ENCODE results near the gene VGLL4.

Gene VGLL4

DNA sequence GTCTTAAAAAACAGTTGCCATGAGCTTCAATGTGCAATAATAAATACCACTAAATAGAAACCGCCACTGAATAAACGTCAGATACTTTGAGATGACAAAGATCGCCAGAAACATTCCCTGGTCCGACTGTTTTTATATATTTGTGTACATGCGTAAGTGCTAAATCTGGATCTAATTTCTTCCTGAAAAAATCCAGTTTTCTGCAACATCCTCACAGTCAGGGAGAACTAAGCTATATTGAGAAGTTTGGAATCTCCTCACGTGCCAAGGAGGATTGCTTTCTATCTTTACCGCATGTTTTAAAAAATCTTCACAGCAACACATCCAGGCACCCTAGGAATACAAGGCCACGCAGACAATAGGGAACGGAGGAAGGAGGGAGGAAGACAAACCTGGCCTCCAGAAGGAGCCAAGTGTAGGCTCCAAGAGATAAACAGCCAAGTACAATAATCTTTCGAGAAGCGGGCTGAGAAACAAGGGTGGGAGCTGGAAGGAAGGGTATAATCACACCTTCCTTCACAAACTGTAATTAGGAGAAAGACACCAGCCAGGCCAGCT, 5.7 kb downstream of the VGLL4 start:
- H3K27me3 ChIP-seq (ENCODE audit: control insufficient read depth in 1 of 2, insufficient read depth in 2 of 2, low read length in 2 of 2): no peaks in the 10 kb centered on the region
- H3K4me3 ChIP-seq (ENCODE audit: low read length in 2 of 2): peak overlapping the region; percentile 60 to 67
- no peaks in the 10 kb centered on the region for H3K9me3 ChIP-seq (ENCODE audit: control insufficient read depth in 2 of 2, low read length in 2 of 2)
- peaks cover 54% of the 10 kb centered on the region for H3K4me1 ChIP-seq (ENCODE audit: control insufficient read depth, insufficient read depth, low read length)
- H3K36me3 ChIP-seq (ENCODE audit: control insufficient read depth in 2 of 2, insufficient read depth in 2 of 2, low read length in 2 of 2): no peaks in the 10 kb centered on the region
- H3K9ac ChIP-seq (ENCODE audit: low read length in 2 of 2): peak overlapping the region; percentile 49 to 64
- H3K27ac ChIP-seq (ENCODE audit: low read length): peak overlapping the region; percentile 70

DNA sequence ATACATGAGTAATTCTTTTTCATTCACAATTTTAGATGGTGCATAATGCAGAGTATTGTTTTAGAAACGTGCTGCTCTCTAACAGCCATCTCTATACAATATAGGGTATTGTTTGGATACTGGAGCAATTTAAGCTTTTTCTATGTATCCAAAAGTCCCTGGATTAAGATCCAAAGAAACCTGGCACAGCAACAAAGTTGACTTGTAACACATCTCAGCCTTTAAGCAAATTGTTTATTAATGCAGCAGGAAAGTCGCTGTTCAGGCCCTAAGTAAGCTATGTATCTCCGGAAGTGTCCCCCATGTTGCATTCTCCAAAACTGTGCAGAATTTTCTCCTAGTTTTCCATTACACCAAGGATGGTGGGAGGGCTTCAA, 7.3 kb downstream of the VGLL4 start:
- Histone ChIP-seq H3K27ac (ENCODE audit: low read length) (no peak overlapping the region), H3K9ac (ENCODE audit: low read length in 2 of 2) (no peak overlapping the region)

DNA sequence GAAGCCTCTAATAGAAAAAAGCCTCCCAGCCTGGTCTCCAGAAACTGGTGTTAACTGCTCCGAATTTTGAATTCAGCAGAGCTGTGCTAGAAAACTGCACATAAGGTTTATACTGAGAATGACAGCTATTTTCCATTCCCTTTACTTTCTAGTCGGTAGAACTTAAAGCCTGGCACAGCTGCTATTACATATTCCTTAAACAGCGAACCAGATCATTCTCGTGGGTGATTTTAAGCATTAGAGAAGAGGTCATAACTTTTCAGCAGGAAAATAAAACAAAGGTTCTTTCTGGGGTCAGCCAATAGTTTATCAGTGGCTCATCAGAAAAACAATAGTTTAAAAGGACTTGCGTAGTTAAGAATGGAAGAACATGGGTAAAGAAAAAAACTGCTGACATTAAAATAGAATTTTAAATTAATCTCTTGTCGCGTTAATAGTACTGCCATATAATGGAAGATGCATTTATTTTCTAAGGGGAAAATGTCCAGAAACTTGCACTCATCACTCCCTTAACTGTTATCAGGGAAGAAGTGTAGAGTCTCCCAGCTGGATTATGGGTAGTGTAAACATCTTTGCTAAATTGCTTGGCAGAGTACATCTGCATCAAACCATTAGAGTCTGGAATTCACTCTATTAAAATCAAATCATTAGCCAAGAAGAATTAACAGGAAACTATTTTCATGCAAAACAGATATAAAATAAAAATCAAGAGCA, 7.9 kb downstream of the VGLL4 start:
- Histone ChIP-seq H3K9me3 (ENCODE audit: control insufficient read depth in 2 of 2, low read length in 2 of 2) (no peaks in the 10 kb centered on the region), H3K4me1 (ENCODE audit: control insufficient read depth, insufficient read depth, low read length) (peaks cover 52% of the 10 kb centered on the region), H3K9ac (ENCODE audit: low read length in 2 of 2) (no peak overlapping the region), H3K36me3 (ENCODE audit: control insufficient read depth in 2 of 2, insufficient read depth in 2 of 2, low read length in 2 of 2) (no peaks in the 10 kb centered on the region), H3K27me3 (ENCODE audit: control insufficient read depth in 1 of 2, insufficient read depth in 2 of 2, low read length in 2 of 2) (no peaks in the 10 kb centered on the region), H3K4me3 (ENCODE audit: low read length in 2 of 2) (peak overlapping the region; percentile 15 to 41), H3K27ac (ENCODE audit: low read length) (no peak overlapping the region)

More for the DNA sequence above, 7.3 kb downstream of the VGLL4 start:
- Histone ChIP-seq H3K9me3 (ENCODE audit: control insufficient read depth in 2 of 2, low read length in 2 of 2) (no peaks in the 10 kb centered on the region), H3K4me1 (ENCODE audit: control insufficient read depth, insufficient read depth, low read length) (peaks cover 54% of the 10 kb centered on the region), H3K4me3 (ENCODE audit: low read length in 2 of 2) (peak overlapping the region; percentile 41 to 47), H3K27me3 (ENCODE audit: control insufficient read depth in 1 of 2, insufficient read depth in 2 of 2, low read length in 2 of 2) (no peaks in the 10 kb centered on the region), H3K36me3 (ENCODE audit: control insufficient read depth in 2 of 2, insufficient read depth in 2 of 2, low read length in 2 of 2) (no peaks in the 10 kb centered on the region)

DNA sequence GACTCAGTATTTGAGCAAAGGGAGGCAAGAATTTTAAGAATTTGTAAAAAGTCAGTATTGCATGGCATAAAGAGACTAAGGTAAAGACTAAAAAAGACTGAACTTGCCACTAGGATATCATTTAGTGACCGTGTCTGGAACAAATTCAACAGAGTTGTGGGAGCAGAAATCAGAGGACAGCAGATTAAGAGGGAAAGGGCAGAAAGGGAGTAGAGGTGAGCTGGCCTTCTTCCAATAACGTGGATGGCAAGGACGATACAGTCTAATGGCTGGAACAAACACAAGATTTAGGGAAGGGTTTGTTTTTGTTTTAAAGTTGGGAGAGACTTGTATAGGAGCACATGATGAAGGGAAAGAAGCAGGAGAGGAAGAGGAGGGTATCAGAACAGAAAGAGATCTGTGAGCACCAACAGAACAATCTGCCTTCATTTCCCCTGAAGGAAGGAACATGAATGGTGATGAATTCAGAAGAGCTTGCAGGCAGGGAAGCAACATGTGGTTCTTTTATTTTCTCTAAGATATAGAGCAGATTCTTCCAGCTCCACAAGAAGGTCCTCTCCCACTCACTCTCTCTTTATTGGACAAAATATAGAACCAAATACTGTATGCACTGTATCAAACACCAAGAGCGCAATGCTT, 8.6 kb downstream of the VGLL4 start:
- H3K9ac ChIP-seq (ENCODE audit: low read length in 2 of 2): no peak overlapping the region
- H3K4me3 ChIP-seq (ENCODE audit: low read length in 2 of 2): peak overlapping the region in 1 of 2 donors; percentile 41
- no peaks in the 10 kb centered on the region for H3K9me3 ChIP-seq (ENCODE audit: control insufficient read depth in 2 of 2, low read length in 2 of 2)
- H3K27ac ChIP-seq (ENCODE audit: low read length): no peak overlapping the region
- no peaks in the 10 kb centered on the region for H3K27me3 ChIP-seq (ENCODE audit: control insufficient read depth in 1 of 2, insufficient read depth in 2 of 2, low read length in 2 of 2)
- no peaks in the 10 kb centered on the region for H3K36me3 ChIP-seq (ENCODE audit: control insufficient read depth in 2 of 2, insufficient read depth in 2 of 2, low read length in 2 of 2)
- H3K4me1 ChIP-seq (ENCODE audit: control insufficient read depth, insufficient read depth, low read length): peaks cover 45% of the 10 kb centered on the region

DNA sequence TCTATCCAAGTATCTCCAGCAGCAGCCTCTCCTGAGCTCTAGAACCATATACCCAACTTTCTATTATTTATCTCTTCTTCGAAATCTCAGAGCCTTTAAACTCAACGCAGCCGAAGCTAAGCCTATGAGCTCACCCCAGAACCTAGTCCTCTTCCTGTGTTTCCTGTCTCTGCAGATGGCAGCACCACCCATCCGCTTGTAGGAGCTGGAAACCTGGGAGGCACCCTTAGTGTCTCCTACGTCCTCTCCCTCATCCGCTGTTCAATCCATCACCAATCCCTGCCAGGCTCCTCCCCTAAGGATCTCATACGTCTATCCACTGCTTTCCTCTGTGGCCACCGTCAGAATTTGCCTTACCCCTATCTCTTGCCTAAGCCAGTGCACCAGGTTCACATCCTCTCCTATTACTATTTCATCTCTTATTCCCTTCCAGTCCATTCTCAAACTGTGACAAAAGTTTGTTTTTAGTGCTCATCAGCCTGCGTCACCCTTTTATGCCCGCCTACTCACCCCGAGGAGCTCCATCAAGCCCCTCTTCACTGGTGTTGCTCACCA, 9.6 kb downstream of the VGLL4 start:
- no peaks in the 10 kb centered on the region for H3K27me3 ChIP-seq (ENCODE audit: control insufficient read depth in 1 of 2, insufficient read depth in 2 of 2, low read length in 2 of 2)
- no peaks in the 10 kb centered on the region for H3K36me3 ChIP-seq (ENCODE audit: control insufficient read depth in 2 of 2, insufficient read depth in 2 of 2, low read length in 2 of 2)
- no peak overlapping the region for H3K27ac ChIP-seq (ENCODE audit: low read length)
- no peak overlapping the region for H3K4me3 ChIP-seq (ENCODE audit: low read length in 2 of 2)
- no peaks in the 10 kb centered on the region for H3K9me3 ChIP-seq (ENCODE audit: control insufficient read depth in 2 of 2, low read length in 2 of 2)
- H3K4me1 ChIP-seq (ENCODE audit: control insufficient read depth, insufficient read depth, low read length): peaks cover 36% of the 10 kb centered on the region
- H3K9ac ChIP-seq (ENCODE audit: low read length in 2 of 2): no peak overlapping the region

DNA sequence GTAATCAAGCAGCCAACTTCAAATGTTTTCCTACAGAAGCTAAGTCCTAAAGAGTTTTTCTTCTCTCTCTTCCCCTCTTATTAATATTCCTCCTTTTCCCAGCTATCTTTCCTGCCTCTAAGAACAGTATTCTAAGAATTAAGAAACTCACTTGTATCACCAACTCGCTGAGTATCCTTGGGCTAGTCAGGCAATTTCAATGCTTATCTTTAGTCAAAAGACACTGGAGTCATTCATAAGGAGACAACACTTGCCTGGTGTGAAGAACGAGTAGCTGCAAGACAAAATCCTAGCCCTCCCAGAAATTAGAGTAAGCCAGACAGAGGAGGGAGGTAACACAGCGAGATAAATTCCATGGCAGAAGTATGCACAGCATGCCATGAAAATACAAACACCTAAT, 10.7 kb downstream of the VGLL4 start:
- Histone ChIP-seq H3K4me3 (ENCODE audit: low read length in 2 of 2) (no peak overlapping the region), H3K9ac (ENCODE audit: low read length in 2 of 2) (no peak overlapping the region), H3K27ac (ENCODE audit: low read length) (no peak overlapping the region), H3K27me3 (ENCODE audit: control insufficient read depth in 1 of 2, insufficient read depth in 2 of 2, low read length in 2 of 2) (no peaks in the 10 kb centered on the region), H3K4me1 (ENCODE audit: control insufficient read depth, insufficient read depth, low read length) (peaks cover 25% of the 10 kb centered on the region), H3K9me3 (ENCODE audit: control insufficient read depth in 2 of 2, low read length in 2 of 2) (no peaks in the 10 kb centered on the region), H3K36me3 (ENCODE audit: control insufficient read depth in 2 of 2, insufficient read depth in 2 of 2, low read length in 2 of 2) (no peaks in the 10 kb centered on the region)

DNA sequence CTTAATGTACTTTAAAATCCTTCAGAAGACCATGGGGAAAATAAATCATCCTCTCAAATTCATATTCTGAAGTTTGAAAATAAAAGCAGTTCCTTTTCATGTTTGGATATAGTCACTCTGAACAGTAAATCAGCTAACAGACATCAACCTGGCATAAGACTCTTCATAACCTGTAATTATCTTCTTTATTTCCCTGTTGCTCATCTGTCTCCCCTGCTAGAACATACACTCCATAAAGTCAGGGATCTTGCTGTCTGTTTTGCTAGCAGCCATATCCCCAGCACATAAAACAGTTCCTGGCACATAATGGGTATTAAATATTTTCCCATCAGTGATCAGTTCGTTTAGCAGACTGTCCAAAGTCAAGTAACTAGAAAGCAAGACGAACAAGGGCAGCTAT, 11.2 kb downstream of the VGLL4 start:
- no peak overlapping the region for H3K27ac ChIP-seq (ENCODE audit: low read length)
- no peaks in the 10 kb centered on the region for H3K27me3 ChIP-seq (ENCODE audit: control insufficient read depth in 1 of 2, insufficient read depth in 2 of 2, low read length in 2 of 2)
- H3K9me3 ChIP-seq (ENCODE audit: control insufficient read depth in 2 of 2, low read length in 2 of 2): no peaks in the 10 kb centered on the region
- peaks cover 23% of the 10 kb centered on the region for H3K4me1 ChIP-seq (ENCODE audit: control insufficient read depth, insufficient read depth, low read length)
- no peak overlapping the region for H3K4me3 ChIP-seq (ENCODE audit: low read length in 2 of 2)
- H3K9ac ChIP-seq (ENCODE audit: low read length in 2 of 2): no peak overlapping the region
- no peaks in the 10 kb centered on the region for H3K36me3 ChIP-seq (ENCODE audit: control insufficient read depth in 2 of 2, insufficient read depth in 2 of 2, low read length in 2 of 2)

DNA sequence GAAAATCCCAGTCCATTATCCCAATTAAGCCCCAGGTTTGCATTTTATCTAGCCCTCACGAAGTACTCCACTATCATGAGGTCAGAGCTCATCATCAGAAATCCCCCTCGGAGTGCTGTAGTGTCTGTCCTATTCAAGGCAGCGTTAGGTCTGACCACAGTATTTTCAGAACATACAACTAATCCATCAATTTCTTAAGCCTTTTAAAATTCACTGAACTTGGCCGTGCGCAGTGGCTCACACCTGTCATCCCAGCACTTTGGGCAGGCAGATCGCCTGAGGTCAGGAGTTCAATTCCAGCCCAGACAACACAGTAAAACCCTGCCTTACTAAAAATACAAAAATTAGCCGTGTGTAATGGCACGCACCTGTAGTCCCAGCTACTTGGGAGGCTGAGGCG, 11.9 kb downstream of the VGLL4 start:
- H3K9ac ChIP-seq (ENCODE audit: low read length in 2 of 2): no peak overlapping the region
- H3K4me1 ChIP-seq (ENCODE audit: control insufficient read depth, insufficient read depth, low read length): peaks cover 22% of the 10 kb centered on the region
- no peaks in the 10 kb centered on the region for H3K27me3 ChIP-seq (ENCODE audit: control insufficient read depth in 1 of 2, insufficient read depth in 2 of 2, low read length in 2 of 2)
- no peaks in the 10 kb centered on the region for H3K9me3 ChIP-seq (ENCODE audit: control insufficient read depth in 2 of 2, low read length in 2 of 2)
- H3K36me3 ChIP-seq (ENCODE audit: control insufficient read depth in 2 of 2, insufficient read depth in 2 of 2, low read length in 2 of 2): no peaks in the 10 kb centered on the region
- H3K4me3 ChIP-seq (ENCODE audit: low read length in 2 of 2): no peak overlapping the region
- H3K27ac ChIP-seq (ENCODE audit: low read length): no peak overlapping the region

DNA sequence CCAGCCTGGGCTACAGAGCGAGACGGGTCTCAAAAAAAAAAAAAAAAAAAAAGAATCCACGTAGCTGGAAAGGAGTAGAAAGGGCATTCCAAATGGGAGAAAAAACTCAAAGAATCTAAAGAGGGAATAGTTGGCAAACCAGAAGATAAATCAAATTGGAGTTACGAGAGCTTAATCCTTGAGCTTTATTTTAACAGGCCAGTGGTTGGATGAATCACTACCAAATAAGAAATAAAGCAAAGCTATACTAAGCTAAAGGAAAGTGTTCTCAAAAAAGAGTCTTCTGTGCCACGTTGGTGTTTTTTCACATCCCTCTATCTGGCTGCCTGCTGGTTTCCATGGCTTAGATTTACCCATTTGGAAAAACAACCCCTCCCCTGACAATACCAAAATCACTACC, 14.0 kb downstream of the VGLL4 start:
- H3K27ac ChIP-seq (ENCODE audit: low read length): peak overlapping the region; percentile 11
- no peaks in the 10 kb centered on the region for H3K9me3 ChIP-seq (ENCODE audit: control insufficient read depth in 2 of 2, low read length in 2 of 2)
- H3K4me1 ChIP-seq (ENCODE audit: control insufficient read depth, insufficient read depth, low read length): peaks cover 9% of the 10 kb centered on the region
- H3K36me3 ChIP-seq (ENCODE audit: control insufficient read depth in 2 of 2, insufficient read depth in 2 of 2, low read length in 2 of 2): no peaks in the 10 kb centered on the region
- peak overlapping the region in 1 of 2 donors; percentile 4 for H3K4me3 ChIP-seq (ENCODE audit: low read length in 2 of 2)
- no peak overlapping the region for H3K9ac ChIP-seq (ENCODE audit: low read length in 2 of 2)
- no peaks in the 10 kb centered on the region for H3K27me3 ChIP-seq (ENCODE audit: control insufficient read depth in 1 of 2, insufficient read depth in 2 of 2, low read length in 2 of 2)

DNA sequence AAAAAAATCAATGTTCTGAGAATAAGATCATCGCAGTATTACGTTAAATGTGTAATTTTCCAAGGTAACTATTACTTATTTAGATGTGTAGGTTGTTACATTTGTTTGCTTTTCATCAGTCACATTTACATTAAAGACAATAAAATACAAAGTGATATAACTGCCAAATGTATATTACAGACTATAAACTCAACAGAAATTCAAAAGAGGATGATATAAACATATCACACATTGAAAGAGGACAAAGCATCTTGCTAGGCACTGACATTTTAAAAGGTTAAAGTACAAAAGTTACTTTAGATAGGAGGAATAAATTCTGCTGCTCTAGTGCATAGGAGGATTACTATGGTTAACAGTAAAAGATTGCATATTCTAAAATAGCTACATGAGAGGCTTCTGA, 16.1 kb downstream of the VGLL4 start:
- Histone ChIP-seq H3K4me3 (ENCODE audit: low read length in 2 of 2) (no peak overlapping the region), H3K27ac (ENCODE audit: low read length) (no peak overlapping the region), H3K9me3 (ENCODE audit: control insufficient read depth in 2 of 2, low read length in 2 of 2) (no peaks in the 10 kb centered on the region), H3K27me3 (ENCODE audit: control insufficient read depth in 1 of 2, insufficient read depth in 2 of 2, low read length in 2 of 2) (no peaks in the 10 kb centered on the region), H3K9ac (ENCODE audit: low read length in 2 of 2) (no peak overlapping the region), H3K36me3 (ENCODE audit: control insufficient read depth in 2 of 2, insufficient read depth in 2 of 2, low read length in 2 of 2) (no peaks in the 10 kb centered on the region), H3K4me1 (ENCODE audit: control insufficient read depth, insufficient read depth, low read length) (peaks cover 3% of the 10 kb centered on the region)

DNA sequence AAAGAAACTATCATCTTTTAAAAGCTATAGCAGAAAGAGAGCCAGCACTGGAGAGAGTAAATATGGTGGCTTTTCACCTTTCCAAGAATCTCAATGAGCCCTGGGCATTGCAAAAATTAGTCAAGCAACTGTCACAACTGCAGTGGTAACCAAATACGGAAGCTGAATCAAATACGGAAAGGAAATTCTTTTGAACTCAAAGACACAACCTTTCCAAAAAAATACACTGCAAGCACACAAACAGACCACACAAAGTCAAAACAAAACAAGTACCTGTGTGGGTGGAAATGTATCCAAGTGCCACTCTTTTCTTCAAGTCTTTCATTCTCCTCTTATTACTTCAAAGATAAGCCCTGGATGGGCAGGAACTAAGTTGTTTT, 17.6 kb downstream of the VGLL4 start:
- Histone ChIP-seq H3K27ac (ENCODE audit: low read length) (no peak overlapping the region), H3K4me1 (ENCODE audit: control insufficient read depth, insufficient read depth, low read length) (peaks cover 3% of the 10 kb centered on the region), H3K9ac (ENCODE audit: low read length in 2 of 2) (no peak overlapping the region), H3K36me3 (ENCODE audit: control insufficient read depth in 2 of 2, insufficient read depth in 2 of 2, low read length in 2 of 2) (no peaks in the 10 kb centered on the region), H3K27me3 (ENCODE audit: control insufficient read depth in 1 of 2, insufficient read depth in 2 of 2, low read length in 2 of 2) (no peaks in the 10 kb centered on the region), H3K9me3 (ENCODE audit: control insufficient read depth in 2 of 2, low read length in 2 of 2) (no peaks in the 10 kb centered on the region), H3K4me3 (ENCODE audit: low read length in 2 of 2) (no peak overlapping the region)
